ENCODE results near the gene ZNF561. TPM values are rescaled to one million over a fixed set of nuclear protein-coding genes. Genes with fewer than 3 reads are reported as not detected.

Gene ZNF561
- total RNA-seq, 4 donors from 2014 or later = 20.0 to 52.0 (median 26.3) TPM

DNA sequence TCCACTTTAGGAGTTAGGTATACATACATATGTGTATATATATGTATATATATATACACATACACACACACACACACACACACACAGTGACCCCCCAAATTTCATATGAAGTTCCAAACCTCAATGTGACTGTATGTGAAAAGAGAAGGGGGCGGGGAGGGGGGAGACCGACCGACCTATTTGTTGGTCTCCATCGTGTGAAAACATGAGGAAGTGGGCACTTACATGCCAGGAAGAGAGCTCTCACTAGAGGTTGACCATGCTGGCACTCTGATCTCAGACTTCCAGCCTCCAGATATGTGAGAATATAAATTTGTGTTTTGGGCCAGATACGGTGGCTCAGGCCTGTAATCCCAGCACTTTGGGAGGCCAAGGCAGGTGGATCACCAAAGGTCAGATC is 29.3 kb upstream of the ZNF561 start:
- no peak overlapping the region for H3K27ac ChIP-seq
- H3K27me3 ChIP-seq = no peaks in the 10 kb centered on the region
- no peak for DNase-seq
- TF ChIP-seq POLR2A (IDR thresholded peaks at IDR 0.05) = no peak
- TF ChIP-seq, protein P1, sequence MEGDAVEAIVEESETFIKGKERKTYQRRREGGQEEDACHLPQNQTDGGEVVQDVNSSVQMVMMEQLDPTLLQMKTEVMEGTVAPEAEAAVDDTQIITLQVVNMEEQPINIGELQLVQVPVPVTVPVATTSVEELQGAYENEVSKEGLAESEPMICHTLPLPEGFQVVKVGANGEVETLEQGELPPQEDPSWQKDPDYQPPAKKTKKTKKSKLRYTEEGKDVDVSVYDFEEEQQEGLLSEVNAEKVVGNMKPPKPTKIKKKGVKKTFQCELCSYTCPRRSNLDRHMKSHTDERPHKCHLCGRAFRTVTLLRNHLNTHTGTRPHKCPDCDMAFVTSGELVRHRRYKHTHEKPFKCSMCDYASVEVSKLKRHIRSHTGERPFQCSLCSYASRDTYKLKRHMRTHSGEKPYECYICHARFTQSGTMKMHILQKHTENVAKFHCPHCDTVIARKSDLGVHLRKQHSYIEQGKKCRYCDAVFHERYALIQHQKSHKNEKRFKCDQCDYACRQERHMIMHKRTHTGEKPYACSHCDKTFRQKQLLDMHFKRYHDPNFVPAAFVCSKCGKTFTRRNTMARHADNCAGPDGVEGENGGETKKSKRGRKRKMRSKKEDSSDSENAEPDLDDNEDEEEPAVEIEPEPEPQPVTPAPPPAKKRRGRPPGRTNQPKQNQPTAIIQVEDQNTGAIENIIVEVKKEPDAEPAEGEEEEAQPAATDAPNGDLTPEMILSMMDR (IDR thresholded peaks at IDR 0.05) = no peak
- H3K36me3 ChIP-seq = peaks cover 0 to 54% (median 0%) of the 10 kb centered on the region in 3 donors
- H3K9me3 ChIP-seq = peaks cover 0 to 41% (median 8%) of the 10 kb centered on the region in 4 donors
- H3K4me3 ChIP-seq = no peak overlapping the region
- H3K4me1 ChIP-seq = no peaks in the 10 kb centered on the region

- Histone ChIP-seq H3K9me3 (peaks cover 0 to 11% (median 0%) of the 10 kb centered on the region in 4 donors), H3K27ac (no peak overlapping the region), H3K4me3 (no peak overlapping the region), H3K27me3 (no peaks in the 10 kb centered on the region), H3K36me3 (peaks cover 0 to 12% (median 0%) of the 10 kb centered on the region in 3 donors), H3K4me1 (no peaks in the 10 kb centered on the region)
- no peak for DNase-seq
- TF ChIP-seq, protein P1 (IDR thresholded peaks at IDR 0.05) = no peak
- TF ChIP-seq POLR2A (IDR thresholded peaks at IDR 0.05) = no peak
Measured at GRCh38 chr19:9645472-9645871, 24.4 kb upstream of the ZNF561 start.

DNA sequence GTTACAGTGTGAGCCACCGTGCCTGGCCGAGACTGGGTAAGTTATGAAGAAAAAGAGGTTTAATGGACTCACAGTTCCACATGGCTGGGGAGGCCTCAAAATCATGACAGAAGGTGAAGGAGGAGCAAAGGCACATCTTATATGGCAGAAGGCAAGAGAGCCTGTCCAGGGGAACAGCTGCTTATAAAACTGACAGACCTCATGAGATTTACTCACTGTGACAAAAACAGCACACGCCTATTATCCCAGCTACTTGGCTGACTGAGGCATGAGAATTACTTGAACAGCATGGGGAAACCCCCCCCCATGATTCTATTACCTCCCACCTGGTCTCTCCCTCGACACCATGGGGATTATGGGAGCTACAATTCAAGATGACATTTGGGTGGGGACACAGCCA is 23.4 kb upstream of the ZNF561 start:
- no peak overlapping the region for H3K27ac ChIP-seq
- no peak for TF ChIP-seq POLR2A (IDR thresholded peaks at IDR 0.05)
- H3K4me3 ChIP-seq = no peak overlapping the region
- peaks cover 0 to 6% (median 0%) of the 10 kb centered on the region in 3 donors for H3K36me3 ChIP-seq
- no peak for DNase-seq
- no peaks in the 10 kb centered on the region for H3K4me1 ChIP-seq
- no peaks in the 10 kb centered on the region for H3K27me3 ChIP-seq
- H3K9me3 ChIP-seq = peaks cover 0 to 11% (median 0%) of the 10 kb centered on the region in 4 donors

GRCh38 chr19:9641810-9642209 is 20.8 kb upstream of the ZNF561 start:
- Histone ChIP-seq H3K9me3 (peaks cover 0 to 11% (median 0%) of the 10 kb centered on the region in 4 donors), H3K36me3 (peaks cover 0 to 6% (median 0%) of the 10 kb centered on the region in 3 donors), H3K4me3 (no peak overlapping the region), H3K27me3 (no peaks in the 10 kb centered on the region), H3K4me1 (no peaks in the 10 kb centered on the region), H3K27ac (no peak overlapping the region)
- TF ChIP-seq POLR2A (IDR thresholded peaks at IDR 0.05) = no peak
- TF ChIP-seq, protein P1 (IDR thresholded peaks at IDR 0.05) = no peak
- DNase-seq = no peak

DNA sequence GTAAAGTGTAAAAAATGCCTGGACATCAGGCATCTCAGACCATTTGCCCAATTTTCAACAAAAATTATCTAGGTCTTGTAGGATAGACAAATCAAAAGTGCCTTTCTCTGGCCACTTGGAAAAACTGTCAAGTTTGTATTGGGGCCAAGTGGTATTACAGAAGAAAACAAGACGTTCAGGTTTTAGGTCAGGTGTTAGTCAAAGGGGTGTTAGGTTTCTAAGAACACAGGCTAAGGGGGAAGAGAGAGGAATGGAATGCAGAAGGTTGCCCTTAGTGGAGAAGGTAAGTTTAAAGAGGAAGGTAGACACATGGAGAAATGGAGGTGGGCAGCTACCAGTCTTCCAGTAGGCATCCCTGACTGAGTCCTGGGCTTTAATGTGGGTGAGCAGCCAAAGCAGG is 19.9 kb upstream of the ZNF561 start:
- Histone ChIP-seq H3K9me3 (peaks cover 0 to 11% (median 0%) of the 10 kb centered on the region in 4 donors), H3K4me1 (no peaks in the 10 kb centered on the region), H3K27ac (no peak overlapping the region), H3K36me3 (peaks cover 0 to 6% (median 0%) of the 10 kb centered on the region in 3 donors), H3K27me3 (no peaks in the 10 kb centered on the region), H3K4me3 (no peak overlapping the region)
- no peak for DNase-seq
- no peak for TF ChIP-seq POLR2A (IDR thresholded peaks at IDR 0.05)
- TF ChIP-seq, protein P1 (IDR thresholded peaks at IDR 0.05) = no peak

- Histone ChIP-seq H3K27ac (no peak overlapping the region), H3K36me3 (peaks cover 0 to 15% (median 0%) of the 10 kb centered on the region in 3 donors), H3K4me3 (no peak overlapping the region), H3K27me3 (no peaks in the 10 kb centered on the region), H3K9me3 (no peaks in the 10 kb centered on the region), H3K4me1 (no peaks in the 10 kb centered on the region)
- TF ChIP-seq, protein P1 (IDR thresholded peaks at IDR 0.05) = no peak
- TF ChIP-seq POLR2A (IDR thresholded peaks at IDR 0.05) = no peak
- no peak for DNase-seq
Measured at GRCh38 chr19:9636018-9636417, 15.0 kb upstream of the ZNF561 start.
